Suppressor macrophage treated with lipopolysaccharide for 1 hour (primary cell): ENCODE data around the gene FAM234B.
"Not testable (repeated sequence)": the region's sequence is repeated elsewhere in the genome, so short reads cannot be mapped to it uniquely, and the experiment has no call there.

Experiments used
- DNase-seq, 3 donors: peaks; one replicate each; pipeline ENCODE4 v3.0.0-alpha.2; 2020 to 2022

The FAM234B gene

GRCh38 chr12:13061377-13061776 lies 17.2 kb downstream of the FAM234B start:
- no peak for DNase-seq

- no peak for DNase-seq
These were observed 18.5 kb downstream of the FAM234B start for GRCh38 chr12:13062669-13063068.

- no peak for DNase-seq
These were observed 21.8 kb downstream of the FAM234B start for GRCh38 chr12:13066014-13066413.

- no peak for DNase-seq
These were observed 22.3 kb downstream of the FAM234B start for GRCh38 chr12:13066459-13066858.

- DNase-seq, result no peak
These were observed 23.1 kb downstream of the FAM234B start for GRCh38 chr12:13067322-13067721.

- DNase-seq, result no peak
These were observed 25.2 kb downstream of the FAM234B start for GRCh38 chr12:13069380-13069779.

GRCh38 chr12:13071305-13072280 lies 27.4 kb downstream of the FAM234B start:
- peak in 1 of 3 donors; percentile 5 for DNase-seq

GRCh38 chr12:13073173-13073572 lies 29.0 kb downstream of the FAM234B start:
- DNase-seq, result no peak

- no peak for DNase-seq
These were observed 30.4 kb downstream of the FAM234B start for GRCh38 chr12:13074396-13075117.

GRCh38 chr12:13075118-13075480 lies 30.9 kb downstream of the FAM234B start:
- DNase-seq, result no peak

GRCh38 chr12:13075786-13076570 lies 31.8 kb downstream of the FAM234B start:
- DNase-seq, result no peak

GRCh38 chr12:13079440-13079906 lies 35.3 kb downstream of the FAM234B start:
- no peak for DNase-seq

GRCh38 chr12:13080266-13080665 lies 36.1 kb downstream of the FAM234B start:
- no peak for DNase-seq

- no peak for DNase-seq
These were observed 38.7 kb downstream of the FAM234B start for GRCh38 chr12:13082861-13083260.

- not testable (repeated sequence) for DNase-seq
These were observed 39.5 kb downstream of the FAM234B start for GRCh38 chr12:13083638-13084037.

- no peak for DNase-seq
These were observed 40.9 kb downstream of the FAM234B start for GRCh38 chr12:13084898-13085640.

- DNase-seq, result no peak
These were observed 41.9 kb downstream of the FAM234B start for GRCh38 chr12:13085968-13086686.

GRCh38 chr12:13087766-13088165 lies 43.6 kb downstream of the FAM234B start:
- no peak for DNase-seq

GRCh38 chr12:13088496-13088895 lies 44.3 kb downstream of the FAM234B start:
- DNase-seq, result no peak

- DNase-seq, result no peak
These were observed 45.9 kb downstream of the FAM234B start for GRCh38 chr12:13090054-13090453.

GRCh38 chr12:13091832-13092231 lies 47.7 kb downstream of the FAM234B start:
- peak; percentile 42 to 56 (median 49) for DNase-seq
